Activated CD4-positive, alpha-beta T cell treated with anti-CD3 and anti-CD28 coated beads, Interleukin-2, amount 50 U/mL, for 24 hours (primary cell): ENCODE measurements around the gene TAS2R8.
A peak's percentile ranks its signal among the peaks of the same experiment; 100 is the strongest.
"Not testable (repeated sequence)": the region's sequence is repeated elsewhere in the genome, so short reads cannot be mapped to it uniquely, and the experiment has no call there.

Experiments used
- DNase-seq, 2 donors: peaks; one replicate each; pipeline ENCODE4 v3.0.0-alpha.2; 2020; ENCODE audit warnings: low read depth in 1 of 2, low spot score in 1 of 2

The TAS2R8 gene, protein sequence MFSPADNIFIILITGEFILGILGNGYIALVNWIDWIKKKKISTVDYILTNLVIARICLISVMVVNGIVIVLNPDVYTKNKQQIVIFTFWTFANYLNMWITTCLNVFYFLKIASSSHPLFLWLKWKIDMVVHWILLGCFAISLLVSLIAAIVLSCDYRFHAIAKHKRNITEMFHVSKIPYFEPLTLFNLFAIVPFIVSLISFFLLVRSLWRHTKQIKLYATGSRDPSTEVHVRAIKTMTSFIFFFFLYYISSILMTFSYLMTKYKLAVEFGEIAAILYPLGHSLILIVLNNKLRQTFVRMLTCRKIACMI

DNA sequence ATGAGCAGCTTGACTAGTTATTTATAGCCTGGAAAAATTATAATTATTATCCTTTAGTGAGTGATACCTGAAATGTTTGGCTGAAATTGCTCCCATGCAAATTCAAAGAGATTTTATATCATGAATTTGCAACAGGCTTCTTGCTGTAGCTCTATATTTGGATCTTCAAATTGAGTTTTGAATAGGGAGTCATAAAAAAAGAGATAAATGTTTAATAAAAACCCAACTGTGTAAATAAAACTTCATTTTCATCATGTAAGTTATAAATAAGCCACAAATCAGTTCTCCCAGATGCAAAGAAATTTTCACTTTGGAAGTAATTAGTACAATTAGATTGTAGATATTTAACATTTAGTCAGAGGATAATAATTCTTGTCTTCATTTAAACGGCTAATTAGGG, at the start of gene TAS2R8:
Gene TAS2R8, minus strand, starts transcription at position 101 of the 400 bp plus-strand sequence. CDS start 306 bp downstream, outside the sequence.
- no peak for DNase-seq

DNA sequence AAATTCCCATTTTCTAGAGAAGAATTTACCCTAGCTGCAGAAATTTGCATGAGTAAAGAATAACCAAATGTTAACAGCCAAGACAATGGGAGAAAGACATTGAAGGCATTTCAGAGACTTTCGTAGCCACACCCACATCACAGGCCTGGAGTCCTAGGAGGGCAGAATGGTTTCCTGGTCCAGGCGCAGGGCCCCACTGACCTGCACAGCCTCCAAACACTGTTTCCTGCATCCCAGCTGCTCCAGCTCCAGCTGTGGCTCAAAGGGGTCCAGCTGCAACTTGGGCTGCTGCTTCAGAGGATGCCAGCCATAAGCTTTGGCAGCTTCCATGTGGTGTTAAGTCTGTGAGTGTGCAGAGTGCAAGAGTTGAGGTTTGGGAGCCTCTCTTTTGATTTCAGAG, 48.7 kb upstream of the TAS2R8 start:
- no peak for DNase-seq

DNA sequence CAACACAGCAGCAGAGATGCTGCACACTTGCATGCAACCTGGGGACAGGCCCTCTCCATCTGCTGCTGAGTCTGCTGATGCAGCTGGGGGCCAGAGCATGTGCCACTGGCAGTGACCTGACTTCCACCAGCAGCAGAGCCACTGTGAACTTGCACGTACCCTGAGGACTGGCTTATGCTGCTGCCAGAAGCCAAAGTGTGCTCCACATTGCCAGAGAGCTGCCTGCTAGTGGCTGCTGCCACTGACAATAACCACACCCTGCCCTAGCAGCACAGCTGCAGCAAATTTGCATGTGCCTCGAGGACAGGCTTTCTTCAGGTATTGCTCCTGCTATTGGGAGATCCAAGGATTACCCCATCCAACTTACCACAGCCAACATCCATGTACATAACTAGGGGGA, 46.7 kb upstream of the TAS2R8 start:
- no peak for DNase-seq

DNA sequence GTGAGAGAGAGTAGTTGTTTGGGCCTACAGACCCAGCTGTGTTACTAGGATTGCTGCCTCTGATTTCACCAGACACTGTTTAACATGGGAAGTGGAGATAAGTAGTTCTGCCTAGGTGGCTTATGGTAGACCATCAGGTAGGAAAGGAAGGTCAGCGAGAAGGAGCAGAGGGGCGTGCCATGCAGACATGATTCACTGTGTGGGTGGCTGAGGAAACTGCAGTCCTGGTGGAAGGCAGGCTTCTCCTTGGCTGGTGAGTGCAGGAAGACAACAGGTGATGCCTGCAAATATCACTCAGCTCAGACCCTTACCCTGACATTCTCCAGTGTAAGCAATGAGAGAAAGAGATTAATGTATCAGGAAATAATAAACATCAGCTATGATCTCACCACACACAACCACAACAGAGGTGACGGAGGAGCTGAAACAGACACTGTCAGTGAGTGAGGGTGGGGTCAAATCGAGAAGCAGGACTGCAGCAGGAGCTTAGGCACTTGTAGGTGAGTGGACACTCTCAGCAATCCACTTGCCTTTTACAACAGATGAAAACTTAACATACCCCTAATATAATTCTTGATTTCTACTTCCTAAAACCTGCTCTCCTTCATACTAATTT, 44.3 kb upstream of the TAS2R8 start:
- DNase-seq = no peak

DNA sequence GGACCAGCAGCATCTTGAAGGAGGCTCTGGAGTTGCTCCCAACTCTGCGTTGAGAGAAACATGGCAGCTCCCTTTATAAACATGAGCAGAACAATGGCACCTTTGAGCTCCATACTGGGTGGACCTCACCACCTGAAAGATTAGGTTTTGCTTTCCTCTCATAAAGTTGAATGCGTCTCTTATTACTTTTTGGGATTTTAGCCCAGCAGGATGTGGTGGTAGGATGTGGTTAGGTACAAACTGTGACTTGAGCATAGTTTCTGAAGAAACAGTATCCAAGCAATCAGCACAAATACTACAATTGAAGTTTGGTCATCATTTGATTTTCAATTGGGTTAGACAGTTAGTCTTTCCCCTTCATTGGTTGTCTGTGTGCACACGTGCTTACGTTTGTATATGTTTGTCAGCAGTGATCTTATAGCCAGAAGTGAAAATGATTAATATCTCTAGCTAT, 42.4 kb upstream of the TAS2R8 start, which contains the start of gene PRR4:
Gene PRR4, minus strand, starts transcription at position 51 of the 454 bp plus-strand sequence. Its CDS starts 38 bp downstream, at position 13.
- no peak for DNase-seq

DNA sequence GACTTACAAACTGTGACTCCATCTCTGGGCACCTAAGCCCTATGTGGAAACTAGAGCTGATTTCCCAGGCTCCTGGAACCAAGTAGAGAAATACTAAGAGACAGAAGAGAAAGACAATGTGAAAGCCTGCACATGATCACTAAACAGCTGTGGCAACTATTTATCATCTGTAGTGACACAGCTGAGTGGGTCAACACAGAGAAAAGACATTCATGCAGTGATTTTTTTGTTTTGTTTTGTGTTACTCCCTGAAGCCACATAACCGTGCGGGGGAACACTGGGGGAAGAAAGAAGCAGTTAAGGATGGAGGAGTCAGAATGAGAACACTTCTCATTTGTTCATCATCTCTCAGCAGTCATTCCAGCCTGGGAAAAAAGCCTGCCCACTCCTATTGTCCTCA, 40.7 kb upstream of the TAS2R8 start:
- no peak for DNase-seq

DNA sequence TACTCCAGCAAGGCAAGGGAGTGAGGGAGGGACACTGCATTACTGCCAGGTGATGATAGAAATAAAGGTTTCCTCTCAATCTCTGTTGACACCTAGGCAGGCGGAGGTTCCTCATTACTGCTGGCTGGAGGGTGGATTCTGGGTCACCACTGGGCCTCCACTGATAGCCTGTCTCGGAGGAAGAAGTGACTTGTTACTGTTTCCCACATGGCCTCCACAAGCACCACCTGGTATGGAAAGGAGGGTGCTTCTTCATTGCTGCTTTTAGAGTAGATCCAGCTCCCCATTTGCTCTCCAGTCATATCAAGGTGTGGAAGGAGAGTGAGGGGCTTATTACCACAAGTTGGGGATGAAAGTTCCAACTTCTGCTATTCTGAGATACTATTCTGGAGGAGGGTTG, 35.8 kb upstream of the TAS2R8 start:
- no peak for DNase-seq

DNA sequence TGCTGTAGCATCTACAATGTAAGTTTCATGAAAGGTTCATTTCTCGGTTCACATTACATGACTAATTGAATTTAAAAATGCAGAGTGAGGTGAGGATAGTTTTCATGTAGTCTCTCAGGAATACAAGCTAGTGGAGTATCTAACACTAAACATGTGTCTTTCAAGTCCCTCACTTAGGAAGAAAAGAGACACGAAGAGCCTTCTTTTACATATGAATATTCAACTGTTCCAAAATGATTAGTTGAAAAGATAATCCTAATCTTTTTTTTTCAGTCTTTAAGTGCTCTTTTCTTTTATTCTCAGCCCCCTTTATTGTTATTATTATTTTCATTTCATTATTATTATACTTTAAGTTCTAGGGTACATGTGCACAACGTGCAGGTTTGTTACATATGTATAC, 31.4 kb upstream of the TAS2R8 start:
- no peak for DNase-seq

DNA sequence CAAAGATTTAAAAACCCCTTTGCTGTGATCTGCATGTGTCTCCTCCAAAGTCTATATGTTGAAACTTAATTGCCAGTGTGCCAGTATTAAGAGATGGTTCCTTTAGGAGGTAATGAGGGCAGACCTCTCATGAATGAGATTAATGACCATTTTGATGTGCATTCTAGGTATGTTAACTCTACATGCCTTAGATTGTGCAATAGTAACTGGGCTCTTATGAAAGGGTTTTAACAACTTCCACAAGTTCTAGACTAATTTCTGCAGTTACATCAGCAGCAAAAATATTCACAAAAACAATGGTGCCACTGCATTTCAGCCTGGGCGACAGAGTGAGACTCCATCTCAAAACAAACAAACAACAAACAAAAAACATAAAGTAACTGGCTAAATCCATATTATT, 22.9 kb upstream of the TAS2R8 start:
- DNase-seq = no peak

DNA sequence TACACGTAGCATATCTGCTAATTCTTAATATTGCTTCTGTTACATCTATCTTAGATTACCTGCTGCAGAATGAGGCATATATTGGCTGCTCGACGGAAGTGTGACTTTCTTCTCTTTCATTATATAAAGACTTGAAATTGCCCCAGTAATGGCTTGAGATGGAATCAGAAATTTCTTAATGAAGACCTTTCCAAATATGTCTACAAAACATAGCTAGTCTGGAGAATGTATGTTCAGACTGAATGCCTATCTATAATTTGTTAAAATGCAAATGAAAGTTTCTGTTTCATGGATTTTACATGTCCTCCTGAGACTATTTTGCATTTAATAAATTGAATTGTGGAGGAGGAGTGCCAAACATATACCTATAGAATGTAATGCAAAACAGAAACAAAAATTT, 19.2 kb upstream of the TAS2R8 start, which contains the start of gene TAS2R10:
Gene TAS2R10, minus strand, starts transcription at position 101 of the 400 bp plus-strand sequence. Its CDS starts 89 bp downstream, at position 12.
- no peak for DNase-seq

DNA sequence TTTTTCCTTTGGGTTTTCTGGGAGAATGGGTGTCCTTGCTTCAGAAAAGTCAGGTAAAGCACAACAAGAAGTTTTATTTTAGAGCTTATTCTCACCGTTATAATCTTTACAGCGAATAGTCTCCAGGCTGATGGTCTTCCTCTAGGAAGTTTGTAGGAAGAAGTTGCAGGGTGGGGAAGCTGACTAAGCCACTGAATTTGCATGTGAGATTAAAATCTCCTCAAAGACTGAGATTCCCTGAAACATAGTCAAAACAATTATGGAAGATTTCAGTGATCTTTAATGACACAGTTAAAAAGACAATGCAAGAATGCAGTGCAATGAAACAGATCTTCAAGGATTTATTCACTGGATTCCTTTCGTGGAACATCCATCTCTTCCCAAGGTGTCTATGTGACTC, 17.9 kb upstream of the TAS2R8 start:
- DNase-seq = no peak

DNA sequence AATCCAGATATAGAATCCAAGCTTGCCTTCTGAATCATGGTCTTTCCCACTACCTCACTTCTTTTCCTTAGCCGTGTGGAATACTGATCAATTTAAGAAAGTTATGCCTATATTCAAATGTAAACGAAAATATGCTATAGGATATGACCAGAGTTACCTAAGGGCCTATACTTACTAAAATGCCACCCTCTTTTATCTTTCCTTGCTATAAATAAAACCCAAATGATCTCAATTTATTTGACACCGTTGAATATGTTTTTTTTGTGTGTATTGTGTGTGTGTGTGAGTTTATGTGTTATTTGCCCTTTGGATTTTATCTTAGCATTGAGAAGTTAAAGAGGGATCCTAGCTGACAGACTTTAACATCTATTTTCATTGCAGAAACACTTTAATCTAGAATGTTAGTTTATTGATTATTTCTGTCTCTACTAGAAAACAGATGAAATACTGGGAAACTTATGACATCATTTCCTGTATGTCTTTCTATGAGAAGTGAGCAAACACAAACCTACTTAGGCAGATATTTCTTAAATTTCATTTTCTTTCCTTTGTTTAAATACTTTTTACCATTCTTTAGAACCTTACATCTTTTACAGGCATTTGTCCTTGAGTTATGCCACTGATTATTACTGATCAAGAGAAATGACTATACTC, 4.9 kb upstream of the TAS2R8 start:
- no peak for DNase-seq

DNA sequence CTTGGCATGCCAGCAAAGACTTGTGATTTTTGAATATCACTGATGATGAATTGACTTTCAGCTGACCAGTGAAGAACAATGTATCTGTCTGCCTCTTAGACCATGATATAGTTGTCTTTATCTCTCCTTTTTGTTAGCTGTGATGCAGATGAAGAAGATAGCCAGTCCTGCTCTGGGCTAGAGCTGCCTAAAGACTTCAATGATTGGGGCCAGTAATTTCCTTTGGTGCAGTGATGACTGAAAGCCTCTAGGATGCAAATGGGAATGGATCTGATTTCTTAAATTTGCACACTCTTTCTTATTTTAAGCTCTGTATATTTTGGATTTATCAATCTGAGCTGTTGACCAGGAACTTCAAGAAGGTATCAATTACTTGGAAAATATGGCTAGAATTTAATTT, 3.0 kb upstream of the TAS2R8 start, which contains the start of gene TAS2R9:
Gene TAS2R9, minus strand, starts transcription at position 101 of the 400 bp plus-strand sequence. Its CDS starts 93 bp downstream, at position 8.
- DNase-seq = no peak

DNA sequence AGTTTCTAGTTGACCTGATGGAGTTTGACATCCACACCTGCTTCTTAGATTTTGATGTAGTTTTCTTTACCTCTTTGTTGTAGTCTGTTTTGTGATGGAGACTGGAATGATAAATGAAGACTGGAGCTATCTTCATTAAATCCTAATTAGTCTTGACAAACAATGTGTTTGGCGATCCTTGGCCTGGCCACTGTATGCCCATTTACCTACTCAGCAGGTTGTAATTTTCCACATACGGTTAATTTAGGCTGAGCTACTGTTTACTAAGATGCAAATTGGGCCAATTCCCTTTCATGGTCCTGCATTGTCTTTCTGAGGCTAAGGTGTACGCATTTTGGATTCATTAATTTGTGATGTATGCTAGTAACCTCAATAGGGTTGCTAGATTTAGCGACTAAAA, 4.5 kb downstream of the TAS2R8 start, which contains the start of gene TAS2R7:
Gene TAS2R7, minus strand, starts transcription at position 41 of the 400 bp plus-strand sequence. CDS start 57 bp downstream, outside the sequence.
- DNase-seq = no peak

DNA sequence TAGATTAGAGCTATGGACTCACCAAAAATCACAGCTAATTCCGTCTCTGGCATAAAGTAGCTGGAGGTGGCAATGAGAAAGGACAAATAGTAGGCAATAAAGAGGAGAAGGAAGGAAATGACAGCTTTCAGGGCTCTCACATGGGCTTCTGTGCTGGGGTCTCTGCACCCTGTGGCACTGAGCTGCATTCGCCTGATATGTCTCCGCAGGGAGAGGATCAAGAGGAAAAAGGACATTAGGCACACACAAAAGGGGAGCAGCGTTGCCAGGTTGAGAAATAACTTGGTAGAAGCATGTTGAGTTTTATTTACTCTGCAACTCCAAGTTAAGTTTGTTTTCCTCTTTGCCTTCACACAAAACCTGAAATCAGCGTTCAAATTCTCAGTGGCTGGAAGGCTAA, 5.3 kb downstream of the TAS2R8 start:
- DNase-seq = no peak

DNA sequence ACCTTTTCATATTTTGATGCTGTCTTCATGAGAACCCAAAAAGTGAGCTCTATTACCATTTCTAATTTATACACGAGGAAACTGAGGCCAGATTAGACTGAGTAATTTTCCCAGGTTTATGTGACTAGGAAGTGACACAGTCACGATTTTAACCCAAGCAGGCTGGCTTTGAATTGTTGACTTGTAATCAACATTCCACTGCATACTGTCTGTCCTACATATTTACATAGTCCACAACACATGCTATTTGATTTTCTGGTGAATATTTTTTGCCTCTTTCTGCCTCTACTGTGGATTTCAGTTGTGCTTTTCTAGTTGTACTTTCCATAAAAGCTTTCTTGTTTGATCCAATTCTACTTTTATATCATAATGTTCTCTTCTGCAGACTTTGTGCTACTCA, 12.9 kb downstream of the TAS2R8 start:
- no peak for DNase-seq

DNA sequence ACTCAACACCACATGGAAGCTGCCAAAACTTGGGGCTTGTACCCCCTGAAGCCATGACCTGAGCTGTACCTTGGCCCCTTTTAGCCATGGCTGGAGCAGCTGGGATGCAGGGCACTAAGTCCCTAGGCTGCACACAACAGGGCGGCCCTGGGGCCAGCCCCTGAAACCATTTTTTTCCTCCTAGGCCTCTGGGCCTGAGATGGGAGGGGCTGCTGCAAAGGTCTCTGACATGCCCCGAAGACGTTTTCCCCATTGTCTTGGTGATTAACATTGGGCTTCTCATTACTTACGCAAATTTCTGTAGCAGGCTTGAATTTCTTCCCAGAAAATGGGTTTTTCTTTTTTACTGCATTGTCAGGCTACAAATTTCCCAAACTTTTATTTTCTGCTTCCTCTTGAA, 15.3 kb downstream of the TAS2R8 start:
- not testable (repeated sequence) for DNase-seq

DNA sequence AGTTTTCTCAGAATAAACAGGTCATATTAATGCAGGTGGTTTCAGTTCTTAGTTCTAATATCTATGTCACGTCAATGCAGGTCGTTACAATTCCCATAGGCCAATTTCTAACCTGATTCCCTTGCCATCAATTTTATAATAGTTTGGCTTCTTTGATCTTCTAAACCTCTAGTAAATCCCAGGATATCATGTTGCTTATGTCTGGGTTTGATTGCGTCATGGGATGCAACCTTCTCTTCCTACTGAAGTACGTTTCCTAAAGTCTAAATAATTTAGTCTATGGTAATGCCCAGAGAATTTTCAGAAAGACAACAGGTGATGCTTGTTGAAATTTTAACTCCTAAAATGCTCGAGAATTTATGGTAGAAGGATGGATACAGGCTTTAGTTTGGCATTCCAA, 23.8 kb downstream of the TAS2R8 start:
- DNase-seq = no peak

DNA sequence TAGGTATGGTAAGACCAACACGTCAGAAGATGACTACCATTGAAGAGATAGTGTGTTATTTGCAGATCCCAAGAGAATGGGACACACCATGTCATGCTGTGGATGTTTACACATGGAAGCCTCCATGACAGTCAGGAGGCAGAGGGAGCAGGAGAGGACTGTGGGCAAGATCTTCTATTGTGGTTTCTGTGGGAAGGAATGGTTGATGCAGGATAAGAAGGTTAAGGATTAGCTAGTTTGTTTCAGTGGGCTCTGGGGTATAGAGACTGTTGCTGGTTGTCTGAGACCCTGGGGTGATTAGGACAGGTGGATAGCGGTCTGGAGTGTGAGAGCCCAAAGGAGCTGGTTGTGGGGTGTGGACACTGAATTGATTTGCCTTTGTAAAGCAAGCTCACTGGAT, 28.0 kb downstream of the TAS2R8 start:
- DNase-seq = no peak

DNA sequence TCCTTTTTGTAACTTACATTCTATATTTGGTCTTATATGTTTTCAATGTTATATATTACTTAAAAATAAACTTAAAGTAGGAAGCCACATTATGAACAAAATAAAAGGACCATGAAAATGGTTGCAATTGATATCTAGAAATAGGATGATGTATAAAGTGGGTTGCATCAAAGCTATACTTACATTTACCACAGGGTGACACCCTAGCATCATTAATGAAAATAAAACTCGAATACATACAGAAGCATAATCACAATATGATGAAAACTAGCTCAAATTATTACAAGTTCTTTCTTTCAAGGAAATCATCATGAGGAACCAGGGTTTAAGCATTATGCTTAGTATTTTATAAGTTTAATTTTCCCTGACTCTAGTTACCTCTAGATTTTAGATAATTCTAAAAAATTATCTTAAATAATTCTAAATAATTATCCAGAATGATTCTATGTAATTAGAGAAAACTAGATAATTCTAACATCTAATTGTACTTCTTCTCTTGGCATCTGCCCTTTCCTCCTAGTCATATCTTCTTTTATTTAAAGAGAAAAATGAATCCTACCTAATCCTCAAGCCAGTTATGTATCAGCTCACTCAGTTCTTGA, 35.9 kb downstream of the TAS2R8 start:
- DNase-seq = peak in 1 of 2 donors; percentile 7

DNA sequence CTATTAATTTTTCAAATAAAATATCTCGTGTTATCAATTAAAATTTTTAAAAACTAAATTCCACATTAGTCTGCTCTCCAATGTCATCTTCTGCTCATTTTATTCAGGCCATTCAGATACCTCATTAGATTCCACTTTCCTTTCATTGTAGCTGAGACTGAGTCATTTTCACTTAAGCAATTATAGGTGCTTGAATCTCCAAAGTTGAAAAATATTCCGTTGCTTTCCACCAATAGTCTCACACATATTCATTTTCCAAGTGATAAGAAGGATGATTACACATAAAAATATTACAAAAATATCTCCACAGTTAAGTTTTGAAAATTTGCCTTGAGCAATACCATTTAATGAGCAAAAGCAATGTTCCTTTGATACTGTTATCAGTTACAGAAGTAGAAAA, 47.4 kb downstream of the TAS2R8 start:
- DNase-seq = no peak
